Transverse colon (tissue), 4 donors: ENCODE measurements around the gene VPS26B.

Experiments
- CTCF ChIP-seq, 5 experiments: fragments of 200-600 bp in 3 of 5; fragments of 450-650 bp in 2 of 5; sonication (generic) in 3 of 5; IDR thresholded peaks; 1 replicate in 2 of 5; 2 replicates in 3 of 5; pipeline ENCODE4 v1.5.1; 2016 to 2017; ENCODE audit warnings: antibody characterized with exemption in 5 of 5, inconsistent platforms in 3 of 5, mild to moderate bottlenecking in 2 of 5, moderate library complexity in 1 of 5
- EP300 ChIP-seq: sonication (generic); formaldehyde crosslinking; IDR thresholded peaks from one replicate; pipeline ENCODE4 v1.6.1; 2017; ENCODE audit warnings: antibody characterized with exemption, low read depth
- POLR2A ChIP-seq: fragments of 450-650 bp; IDR thresholded peaks from one replicate; pipeline ENCODE4 v1.6.1; 2016; ENCODE audit warnings: antibody characterized with exemption, mild to moderate bottlenecking, moderate library complexity
- POLR2AphosphoS5 ChIP-seq, 3 donors: sonication (generic); formaldehyde crosslinking; IDR thresholded peaks; one replicate each; pipeline ENCODE4 v1.6.1; 2016; ENCODE audit warnings: antibody characterized with exemption in 3 of 3

- no peak for TF ChIP-seq CTCF (IDR thresholded peaks at IDR 0.05)
- TF ChIP-seq POLR2AphosphoS5 (IDR thresholded peaks at IDR 0.05): no peak
- TF ChIP-seq EP300: no peak
- no peak for TF ChIP-seq POLR2A
Observed at GRCh38 chr11:134283461-134284230, 59.2 kb downstream of the VPS26B start.
